A549 (cell line): ENCODE data around the gene SLC16A9. TPM values are rescaled to one million over a fixed set of nuclear protein-coding genes. Genes with fewer than 3 reads are reported as not detected.
A peak's percentile ranks its signal among the peaks of the same experiment; 100 is the strongest.

Experiments
- ATAC-seq, 2 experiments: fragments of 200-7000 bp in 1 of 2; fragments of >200 bp in 1 of 2; cut with Nextera tagmentation in 1 of 2; cut with Tn5 transposase in 1 of 2; 3 replicates each; pipeline versions ENCODE4 v1.8.0 to v1.9.1; 2018 to 2020; ENCODE audit warnings: mild to moderate bottlenecking in 1 of 2, moderate library complexity in 1 of 2
- CTCF ChIA-PET: fragments of 300-600 bp; sonication (Branson Sonifier 250); formaldehyde crosslinking; extraction: SDS; loops from one replicate; lab custom pipeline; 2021; ENCODE audit warnings: antibody characterized with exemption, inconsistent platforms; lab: Yijun Ruan, JAX
- POLR2A ChIA-PET: fragments of 350-600 bp; formaldehyde crosslinking; extraction: SDS; loops from one replicate; lab custom pipeline; 2021; ENCODE audit warnings: antibody characterized with exemption, inconsistent platforms; lab: Yijun Ruan, JAX
- DNase-seq, 2 experiments: peaks; one replicate each; pipeline versions ENCODE4 v3.0.0 to v3.0.0-alpha.2; 2011 to 2016; ENCODE audit warnings: low read depth in 1 of 2, low spot score in 1 of 2
- FAIRE-seq: peaks from 2 replicates; lab custom pipeline; 2011; peaks lifted over from hg19 to GRCh38; lab: Jason Lieb, UNC
- H3K27ac ChIP-seq, 2 experiments: fragments of >200 bp; sonication (Bioruptor Twin); formaldehyde crosslinking; 3 replicates each; pipeline ENCODE4 v1.5.1; 2016 to 2017
- H3K4me1 ChIP-seq: fragments of >200 bp; sonication (Bioruptor Twin); formaldehyde crosslinking; 3 replicates; pipeline ENCODE4 v1.6.1; 2016
- H3K4me2 ChIP-seq: fragments of >200 bp; sonication (Bioruptor Twin); formaldehyde crosslinking; 3 replicates; pipeline ENCODE4 v1.6.1; 2016
- H3K4me3 ChIP-seq: fragments of >200 bp; sonication (Bioruptor Twin); formaldehyde crosslinking; 3 replicates; pipeline ENCODE4 v1.5.1; 2016
- H3K9me3 ChIP-seq: fragments of >200 bp; sonication (Bioruptor Twin); formaldehyde crosslinking; 3 replicates; pipeline ENCODE4 v1.6.1; 2016
- BHLHE40 ChIP-seq: IDR thresholded peaks from 2 replicates; pipeline ENCODE4 v1.6.1; 2012; ENCODE audit warnings: low read depth, low read length, inconsistent platforms
- CBX2 ChIP-seq: fragments of 200-600 bp; sonication (generic); IDR thresholded peaks from 2 replicates; pipeline ENCODE4 v1.6.1; 2016; ENCODE audit warnings: low read depth, mild to moderate bottlenecking, borderline replicate concordance
- CBX8 ChIP-seq: fragments of 200-600 bp; sonication (generic); IDR thresholded peaks from 2 replicates; pipeline ENCODE4 v1.6.1; 2016
- CHD2 ChIP-seq: fragments of 150-350 bp; IDR thresholded peaks from 2 replicates; pipeline ENCODE4 v1.6.1; 2014; ENCODE audit warnings: low read length; ENCODE audit not compliant: partially characterized antibody
- CHD4 ChIP-seq: fragments of 200-600 bp; sonication (generic); IDR thresholded peaks from 2 replicates; pipeline ENCODE4 v1.6.1; 2016; ENCODE audit warnings: antibody characterized with exemption, mild to moderate bottlenecking, borderline replicate concordance
- CTCF ChIP-seq: fragments of >200 bp; sonication (Bioruptor Twin); formaldehyde crosslinking; IDR thresholded peaks from 3 replicates; pipeline ENCODE4 v1.5.1; 2016
- EHMT2 ChIP-seq: fragments of 200-600 bp; sonication (generic); IDR thresholded peaks from 2 replicates; pipeline ENCODE4 v1.6.1; 2016; ENCODE audit warnings: antibody characterized with exemption, low read depth, mild to moderate bottlenecking, moderate library complexity
- ESRRA ChIP-seq: fragments of 150-350 bp; IDR thresholded peaks from 2 replicates; pipeline ENCODE4 v1.6.1; 2014; ENCODE audit warnings: mild to moderate bottlenecking, low read length, borderline replicate concordance
- FOSB ChIP-seq: fragments of 250-450 bp; sonication (Bioruptor Pico); IDR thresholded peaks from 2 replicates; pipeline ENCODE4 v1.5.0; 2020; ENCODE audit warnings: mild to moderate bottlenecking, moderate library complexity
- FOSL2 ChIP-seq, 2 experiments: fragments of 450-650 bp in 1 of 2; fragments of >200 bp in 1 of 2; sonication (Bioruptor Twin) in 1 of 2; formaldehyde crosslinking; IDR thresholded peaks; 2 replicates each; pipeline versions ENCODE4 v1.5.0 to v1.6.1; 2016 to 2020; ENCODE audit warnings: mild to moderate bottlenecking in 1 of 2, moderate library complexity in 1 of 2
- HDAC2 ChIP-seq: fragments of 200-600 bp; sonication (generic); IDR thresholded peaks from 2 replicates; pipeline ENCODE4 v1.6.1; 2016
- HES2 ChIP-seq: fragments of >200 bp; sonication (Bioruptor Twin); formaldehyde crosslinking; IDR thresholded peaks from 2 replicates; pipeline ENCODE4 v1.6.1; 2016
- HEYL ChIP-seq: fragments of 250-450 bp; sonication (Bioruptor Pico); IDR thresholded peaks from 2 replicates; pipeline ENCODE4 v1.8.0; 2021; ENCODE audit warnings: mild to moderate bottlenecking, moderate library complexity
- HMGXB4 ChIP-seq: fragments of 250-450 bp; sonication (Bioruptor Pico); IDR thresholded peaks from 2 replicates; pipeline ENCODE4 v1.5.0; 2021; ENCODE audit warnings: mild to moderate bottlenecking, moderate library complexity, borderline replicate concordance
- HOXB13 ChIP-seq: fragments of 250-450 bp; sonication (Bioruptor Pico); IDR thresholded peaks from 2 replicates; pipeline ENCODE4 v1.5.0; 2020; ENCODE audit warnings: low read depth, mild to moderate bottlenecking, moderate library complexity
- HOXB5 ChIP-seq: fragments of 250-450 bp; sonication (Bioruptor Pico); IDR thresholded peaks from 2 replicates; pipeline ENCODE4 v1.5.0; 2020; ENCODE audit warnings: mild to moderate bottlenecking, moderate library complexity
- JUNB ChIP-seq: fragments of >200 bp; sonication (Bioruptor Twin); formaldehyde crosslinking; IDR thresholded peaks from 2 replicates; pipeline ENCODE4 v1.6.1; 2016
- KDM5A ChIP-seq: fragments of 200-600 bp; sonication (generic); IDR thresholded peaks from 2 replicates; pipeline ENCODE4 v1.6.1; 2016; ENCODE audit warnings: antibody characterized with exemption, mild to moderate bottlenecking
- MAX ChIP-seq: IDR thresholded peaks from 2 replicates; pipeline ENCODE4 v1.6.1; 2012
- NPAS2 ChIP-seq: fragments of 250-450 bp; sonication (Bioruptor Pico); IDR thresholded peaks from 2 replicates; pipeline ENCODE4 v1.8.0; 2022; ENCODE audit warnings: mild to moderate bottlenecking, moderate library complexity, borderline replicate concordance
- POLR2AphosphoS2 ChIP-seq: conservative IDR thresholded peaks from 2 replicates; pipeline ENCODE4 v1.6.1; 2012; ENCODE audit warnings: low read length, improper control_type of control experiment, inconsistent platforms
- RCOR1 ChIP-seq: fragments of 150-350 bp; IDR thresholded peaks from 2 replicates; pipeline ENCODE4 v1.6.1; 2014; ENCODE audit warnings: antibody characterized with exemption, low read length, low read depth
- RFX5 ChIP-seq: fragments of 450-650 bp; IDR thresholded peaks from 2 replicates; pipeline ENCODE4 v1.7.1; 2014; ENCODE audit warnings: antibody characterized with exemption, mild to moderate bottlenecking, moderate library complexity
- SMC3 ChIP-seq: fragments of >200 bp; sonication (Bioruptor Twin); formaldehyde crosslinking; IDR thresholded peaks from 3 replicates; pipeline ENCODE4 v1.6.1; 2018; ENCODE audit warnings: inconsistent platforms
- SREBF2 ChIP-seq: fragments of 450-650 bp; IDR thresholded peaks from 2 replicates; pipeline ENCODE4 v1.6.1; 2014; ENCODE audit warnings: mild to moderate bottlenecking, moderate library complexity
- TFCP2L1 ChIP-seq: fragments of 250-450 bp; sonication (Bioruptor Pico); IDR thresholded peaks from 2 replicates; pipeline ENCODE4 v1.5.0; 2021; ENCODE audit warnings: mild to moderate bottlenecking
- USF2 ChIP-seq: fragments of 450-650 bp; IDR thresholded peaks from 2 replicates; pipeline ENCODE4 v1.6.1; 2014; ENCODE audit warnings: antibody characterized with exemption
- ZC3H11A ChIP-seq: fragments of 450-650 bp; IDR thresholded peaks from 2 replicates; pipeline ENCODE4 v1.6.1; 2014; ENCODE audit warnings: antibody characterized with exemption, mild to moderate bottlenecking
- ZNF302 ChIP-seq: fragments of 250-450 bp; sonication (Bioruptor Pico); IDR thresholded peaks from 2 replicates; pipeline ENCODE4 v1.9.0; 2021; ENCODE audit warnings: inconsistent platforms, mild to moderate bottlenecking, moderate library complexity
- WGBS: methylation state at CpG from one replicate; pipeline ENCODE4 v1.1.6; 2017; ENCODE audit errors: missing lambda C conversion rate; 5-methylcytosine and 5-hydroxymethylcytosine counted together
- polyA plus RNA-seq, 4 experiments: library from polyadenylated mRNA; depleted of rRNA in 3 of 4; stranded (reverse); fragments of >200 nt; fragmentation: RNase III in 1 of 4; extraction: RNeasy Plus Mini Kit Qiagen cat#74134 plus additional on column Dnase treatment in 1 of 4; gene quantifications; 2 replicates in 3 of 4; 3 replicates in 1 of 4; pipeline ENCODE4 v1.2.3, GENCODE V29; 2011 to 2017

SLC16A9 gene
- polyA plus RNA-seq, 2 of the 4 experiments (the other 2 are of a cell fraction): 0.04 to 0.49 TPM

GRCh38 chr10:59657724-59658123 is 51.9 kb downstream of the SLC16A9 start:
- FAIRE-seq: no peak
- Histone ChIP-seq H3K27ac (no peak overlapping the region), H3K9me3 (0 out of 3 replicates have a peak, but pooled peaks cover 3% of the 10 kb centered on the region), H3K4me3 (no peak overlapping the region), H3K4me1 (no peaks in the 10 kb centered on the region), H3K4me2 (no peak overlapping the region)
- DNase-seq: no peak
- POLR2A ChIA-PET: no interaction called here
- CTCF ChIA-PET: interaction anchor here (1.2 kb wide), 1 partner anchor 13 kb away, joined by 4 read pairs; no protein-coding TSS in a partner anchor
- no peak for ATAC-seq
- 35% methylated on average over 1 of the region's 1 CpG for WGBS
- no peak for TF ChIP-seq SMC3
- no peak for TF ChIP-seq ESRRA
- TF ChIP-seq HDAC2: no peak
- no peak for TF ChIP-seq HEYL (CRISPR knock-in tag)
- no peak for TF ChIP-seq JUNB
- TF ChIP-seq HMGXB4 (CRISPR knock-in tag): no peak
- TF ChIP-seq ZC3H11A: no peak
- no peak for TF ChIP-seq KDM5A
- TF ChIP-seq NPAS2 (CRISPR knock-in tag): no peak
- TF ChIP-seq CHD4: no peak
- no peak for TF ChIP-seq SREBF2
- no peak for TF ChIP-seq CBX8

- WGBS: 44% methylated on average over 1 of the region's 1 CpG
Observed at GRCh38 chr10:59655309-59655708, 54.3 kb downstream of the SLC16A9 start.

GRCh38 chr10:59654007-59654406 is 55.6 kb downstream of the SLC16A9 start:
- Histone ChIP-seq H3K27ac (no peak overlapping the region), H3K9me3 (no peaks in the 10 kb centered on the region), H3K4me2 (no peak overlapping the region), H3K4me3 (no peak overlapping the region), H3K4me1 (no peaks in the 10 kb centered on the region)
- no peak for ATAC-seq
- TF ChIP-seq HES2 (no peak), ZNF302 (CRISPR knock-in tag) (no peak), BHLHE40 (no peak), ESRRA (no peak), HOXB5 (no peak), TFCP2L1 (no peak), USF2 (no peak), MAX (no peak), JUNB (no peak), RCOR1 (no peak), CBX2 (no peak), CTCF (no peak), FOSB (CRISPR knock-in tag) (no peak), EHMT2 (no peak), HOXB13 (CRISPR knock-in tag) (no peak), POLR2AphosphoS2 (no peak), SMC3 (no peak), RFX5 (no peak)
- CTCF ChIA-PET: no interaction called here
- no peak for DNase-seq
- 21% methylated on average over 4 of the region's 4 CpGs for WGBS
- no peak for FAIRE-seq
- POLR2A ChIA-PET: no interaction called here

More at GRCh38 chr10:59655309-59655708, 54.3 kb downstream of the SLC16A9 start:
- ChIA-PET POLR2A (no interaction called here), CTCF (interaction anchor here (1.3 kb wide), 1 partner anchor 30 kb away, joined by 3 read pairs; no protein-coding TSS in a partner anchor)
- Histone ChIP-seq H3K4me3 (no peak overlapping the region), H3K4me2 (no peak overlapping the region), H3K9me3 (0 out of 3 replicates have a peak, but pooled peaks cover 3% of the 10 kb centered on the region), H3K4me1 (no peaks in the 10 kb centered on the region), H3K27ac (no peak overlapping the region)
- TF ChIP-seq CHD2: no peak
- TF ChIP-seq FOSL2 (IDR thresholded peaks at IDR 0.05): no peak
- peak; percentile 38; the same call in 1 of the 2 replicates for TF ChIP-seq FOSL2 (CRISPR knock-in tag; IDR thresholded peaks at IDR 0.05)
- no peak for FAIRE-seq
- DNase-seq: no peak
- no peak for ATAC-seq
